A673 (cell line): ENCODE data around the gene ME3. TPM values are rescaled to one million over a fixed set of nuclear protein-coding genes. Genes with fewer than 3 reads are reported as not detected.

Experiments used
- BruUV-seq: library from RNA; stranded (reverse); fragments of 400-500 nt; replicated peaks from 2 replicates; lab custom pipeline; 2021; lab: Mats Ljungman, UMichigan
- CTCF ChIA-PET: fragments of 300-600 bp; sonication (Branson Sonifier 250); formaldehyde crosslinking; loops from one replicate; lab custom pipeline; 2022; ENCODE audit warnings: antibody characterized with exemption; lab: Charles Lee
- POLR2A ChIA-PET: fragments of 300-600 bp; sonication (Branson Sonifier 250); formaldehyde crosslinking; loops from one replicate; lab custom pipeline; 2022; ENCODE audit warnings: antibody characterized with exemption; ENCODE audit not compliant: low non-redundant PET; lab: Charles Lee
- DNase-seq: peaks from one replicate; pipeline ENCODE4 v3.0.0-alpha.2; 2015; ENCODE audit warnings: low spot score
- H3K27ac ChIP-seq: fragments of 200-600 bp; sonication (generic); 2 replicates; pipeline ENCODE4 v1.5.1; 2016; ENCODE audit warnings: mixed run types, low read depth, mild to moderate bottlenecking, mixed read lengths, antibody characterized with exemption, low read length; ENCODE audit not compliant: poor library complexity, severe bottlenecking
- H3K27me3 ChIP-seq: fragments of 200-600 bp; sonication (generic); replicated peaks from 2 replicates; pipeline ENCODE4 v1.6.1; 2017; ENCODE audit warnings: mixed run types, low read depth, mild to moderate bottlenecking, mixed read lengths, antibody characterized with exemption, low read length; ENCODE audit not compliant: insufficient read depth, poor library complexity
- H3K36me3 ChIP-seq: fragments of 200-600 bp; sonication (generic); 2 replicates; pipeline ENCODE4 v1.6.1; 2016; ENCODE audit warnings: mixed run types, mild to moderate bottlenecking, mixed read lengths, antibody characterized with exemption, low read length; ENCODE audit not compliant: insufficient read depth, poor library complexity, severe bottlenecking
- H3K4me1 ChIP-seq: fragments of 200-600 bp; sonication (generic); 2 replicates; pipeline ENCODE4 v1.6.1; 2017; ENCODE audit warnings: mixed run types, mild to moderate bottlenecking, mixed read lengths, antibody characterized with exemption, low read length; ENCODE audit not compliant: insufficient read depth, poor library complexity, severe bottlenecking
- H3K4me3 ChIP-seq: fragments of 200-600 bp; sonication (generic); 2 replicates; pipeline ENCODE4 v1.5.1; 2016; ENCODE audit warnings: low read depth, mixed run types, mild to moderate bottlenecking, mixed read lengths, low read length; ENCODE audit not compliant: poor library complexity, severe bottlenecking
- H3K9me3 ChIP-seq: fragments of 200-600 bp; sonication (generic); 2 replicates; pipeline ENCODE4 v1.6.1; 2016; ENCODE audit warnings: mixed run types, low read depth, mild to moderate bottlenecking, mixed read lengths, antibody characterized with exemption, low read length; ENCODE audit not compliant: poor library complexity, severe bottlenecking
- CTCF ChIP-seq: fragments of 300-800, 200-600 bp; sonication (generic); conservative IDR thresholded peaks from 2 replicates; pipeline ENCODE4 v1.5.1; 2017; ENCODE audit warnings: low read depth, mild to moderate bottlenecking, antibody characterized with exemption, low read length, moderate library complexity, mixed read lengths
- EZH2 ChIP-seq: fragments of 200-600 bp; sonication (generic); IDR thresholded peaks from 2 replicates; pipeline ENCODE4 v1.6.1; 2017; ENCODE audit warnings: borderline replicate concordance, low read depth, mild to moderate bottlenecking, mixed read lengths, antibody characterized with exemption, low read length; ENCODE audit not compliant: poor library complexity, severe bottlenecking
- intact Hi-C: fragments of 100-400 bp; cut with micrococcal nuclease; formaldehyde crosslinking; loops from one replicate; pipeline ENCODE4 v1.10.0; 2022; ENCODE audit not compliant: unreplicated experiment
- total RNA-seq: library from RNA; stranded (reverse); gene quantifications from 2 replicates; pipeline ENCODE4 v1.2.3, GENCODE V29; 2021

Gene ME3
- total RNA-seq, 1 experiment from 2014 or later = 7.6 TPM

GRCh38 chr11:86558841-86559240 lies 113.6 kb downstream of the ME3 start:
- intact Hi-C loops = no loop called here
- no peaks in the 10 kb centered on the region for H3K27me3 ChIP-seq
- BruUV-seq = no TSS peak
- DNase-seq = no peak
- TF ChIP-seq CTCF (no peak), EZH2 (no peak)
- no peak overlapping the region for H3K27ac ChIP-seq
- H3K4me3 ChIP-seq = no peak overlapping the region
- ChIA-PET POLR2A (no interaction called here), CTCF (no interaction called here)
- H3K9me3 ChIP-seq = no peaks in the 10 kb centered on the region
- H3K4me1 ChIP-seq = no peaks in the 10 kb centered on the region
- no peaks in the 10 kb centered on the region for H3K36me3 ChIP-seq

DNA sequence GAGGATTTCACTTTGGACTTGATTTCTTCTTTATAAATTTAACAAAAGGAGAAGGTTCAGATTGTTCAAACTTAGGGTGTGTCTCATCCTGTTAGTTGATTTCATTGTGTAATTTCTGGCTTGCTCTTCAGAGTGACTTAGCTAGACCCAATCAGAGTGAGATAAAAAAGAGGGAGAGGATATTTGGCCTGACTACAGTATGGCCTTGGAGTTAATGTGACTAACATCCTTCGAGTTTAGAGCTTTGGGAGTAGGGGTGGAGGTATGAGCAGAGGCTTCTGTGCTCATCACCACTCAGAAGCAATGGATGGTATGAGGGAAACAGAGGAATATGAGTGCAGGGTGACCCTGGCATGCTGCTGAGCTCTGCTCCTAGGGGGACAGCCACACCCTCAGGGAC lies 114.2 kb downstream of the ME3 start:
- no TSS peak for BruUV-seq
- POLR2A ChIA-PET = no interaction called here
- no peak overlapping the region for H3K27ac ChIP-seq

DNA sequence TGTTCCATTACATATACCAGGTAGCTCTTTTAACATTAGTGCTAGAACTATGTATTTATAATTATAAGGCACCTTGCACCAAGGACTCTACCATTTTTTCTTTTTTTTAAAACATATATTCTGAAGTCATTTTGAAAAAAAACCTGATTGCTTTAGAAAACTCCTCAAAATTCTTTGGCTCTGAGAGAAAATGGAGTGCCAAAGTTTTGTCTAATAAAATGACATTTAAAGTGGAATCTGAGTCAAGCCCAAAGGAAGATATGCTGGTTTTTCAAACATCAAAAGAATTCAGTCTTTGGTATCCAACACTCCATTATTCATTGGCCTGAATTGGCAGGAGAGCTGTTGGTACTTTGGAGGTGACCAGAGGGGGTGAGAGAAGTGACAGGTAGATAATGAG lies 116.5 kb downstream of the ME3 start:
- TF ChIP-seq CTCF (no peak), EZH2 (no peak)
- ChIA-PET CTCF (no interaction called here), POLR2A (no interaction called here)
- H3K27ac ChIP-seq = no peak overlapping the region
- H3K4me1 ChIP-seq = no peaks in the 10 kb centered on the region
- no TSS peak for BruUV-seq
- H3K9me3 ChIP-seq = no peaks in the 10 kb centered on the region
- no peaks in the 10 kb centered on the region for H3K27me3 ChIP-seq
- DNase-seq = no peak
- no peak overlapping the region for H3K4me3 ChIP-seq
- intact Hi-C loops = no loop called here
- H3K36me3 ChIP-seq = no peaks in the 10 kb centered on the region

More for the DNA sequence above, 114.2 kb downstream of the ME3 start:
- H3K27me3 ChIP-seq = no peaks in the 10 kb centered on the region
- H3K36me3 ChIP-seq = no peaks in the 10 kb centered on the region
- DNase-seq = no peak
- H3K4me1 ChIP-seq = no peaks in the 10 kb centered on the region
- H3K9me3 ChIP-seq = no peaks in the 10 kb centered on the region
- H3K4me3 ChIP-seq = no peak overlapping the region
- intact Hi-C loops = no loop called here
- CTCF ChIA-PET = no interaction called here
- TF ChIP-seq CTCF (no peak), EZH2 (no peak)
